VCaP (cell line): Measurements from ENCODE around the gene C17orf58.
A peak's percentile ranks its signal among the peaks of the same experiment; 100 is the strongest.

Experiments
- H3K27ac ChIP-seq: fragments of 450-650 bp; 2 replicates; pipeline ENCODE4 v1.5.1; 2017
- TF ChIP-seq, protein P1 (sequence below): fragments of 450-650 bp; conservative IDR thresholded peaks from 2 replicates; pipeline ENCODE4 v1.5.1; 2017; ENCODE audit warnings: mild to moderate bottlenecking, moderate library complexity

C17orf58 gene

DNA sequence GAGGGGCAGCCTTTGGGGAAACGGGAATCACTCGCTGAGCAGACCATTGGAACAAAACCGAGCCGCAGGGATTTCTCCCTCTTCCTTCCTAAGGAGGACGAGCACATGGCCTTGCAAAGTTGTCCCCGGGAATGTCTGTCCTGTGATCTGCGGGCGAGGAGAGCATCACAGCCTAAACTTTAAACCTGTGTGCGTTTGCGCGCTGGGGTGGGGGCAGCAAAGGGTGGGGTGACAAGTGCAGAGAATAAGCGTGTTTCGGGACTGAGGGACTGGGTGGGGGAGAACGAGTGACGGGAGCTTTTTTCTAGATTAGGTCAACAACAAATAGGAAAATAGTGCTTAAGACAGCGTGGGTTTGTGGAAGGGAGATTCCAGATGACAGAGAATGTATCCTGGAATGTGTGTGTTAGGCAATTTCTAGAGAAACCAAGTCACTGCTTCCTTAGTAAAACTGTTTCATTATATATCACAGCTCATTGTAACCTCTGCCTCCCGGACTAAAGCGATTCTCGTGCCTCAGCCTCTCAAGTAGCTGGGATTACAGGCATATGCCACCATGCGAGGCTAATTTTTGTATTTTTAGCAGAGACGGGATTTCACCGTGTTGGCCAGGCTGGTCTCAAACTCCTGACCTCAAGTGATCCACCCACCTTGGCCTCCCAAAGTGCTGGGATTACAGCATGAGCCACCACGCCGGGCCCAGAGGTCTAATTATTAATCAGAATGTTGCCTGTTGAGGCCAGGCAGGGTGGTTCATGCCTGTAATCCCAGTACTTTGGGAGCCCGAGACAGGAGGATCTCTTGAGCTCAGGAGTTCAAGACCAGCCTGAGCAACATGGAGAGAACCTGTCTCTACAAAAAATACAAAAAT lies at the start of gene C17orf58:
TSS of gene C17orf58 (minus strand) at position 169 of the 871 bp plus-strand sequence. CDS start 271 bp downstream, outside the sequence.
- peak within 1 kb of the TSS; percentile 31; the same call in 1 of the 2 replicates for H3K27ac ChIP-seq

DNA sequence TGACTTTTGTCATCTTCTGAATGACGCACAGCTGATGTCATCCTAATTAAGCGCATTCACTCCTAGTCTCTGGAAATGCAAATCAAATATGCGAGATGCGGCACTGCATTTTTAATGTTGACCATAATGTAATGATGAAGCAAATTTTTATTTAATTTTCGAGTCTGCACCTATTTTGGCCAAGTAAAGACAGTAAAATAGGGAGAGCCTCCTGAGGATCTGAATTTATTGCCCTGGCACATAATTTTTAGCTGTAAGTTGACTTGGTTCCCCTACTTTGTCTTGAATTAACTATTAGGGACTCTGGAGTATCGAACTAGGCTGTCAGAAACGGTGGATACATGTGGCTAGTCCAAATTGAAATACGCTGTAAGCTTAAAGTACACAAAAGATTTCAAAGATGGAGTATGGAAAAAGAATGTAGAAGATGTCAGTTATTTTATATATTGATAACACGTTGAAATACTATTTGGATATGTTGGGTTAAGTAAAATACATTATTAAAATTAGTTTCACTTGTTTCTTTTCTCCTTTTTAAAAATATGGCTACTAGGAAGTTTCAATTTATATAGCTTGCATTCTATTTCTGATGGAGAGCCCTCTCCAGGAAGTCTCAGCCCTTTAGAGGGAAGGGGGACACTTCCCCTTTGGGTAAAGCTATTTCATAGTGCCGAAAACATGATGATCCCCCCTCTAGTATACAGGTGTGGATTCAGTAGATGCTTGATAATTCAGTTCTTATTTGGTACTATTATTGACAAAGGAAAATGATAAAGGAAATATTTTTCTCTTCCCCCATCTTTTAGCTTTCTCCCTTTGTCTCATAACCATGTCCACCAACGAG lies 40.3 kb upstream of the C17orf58 start:
- TF ChIP-seq, protein P1, sequence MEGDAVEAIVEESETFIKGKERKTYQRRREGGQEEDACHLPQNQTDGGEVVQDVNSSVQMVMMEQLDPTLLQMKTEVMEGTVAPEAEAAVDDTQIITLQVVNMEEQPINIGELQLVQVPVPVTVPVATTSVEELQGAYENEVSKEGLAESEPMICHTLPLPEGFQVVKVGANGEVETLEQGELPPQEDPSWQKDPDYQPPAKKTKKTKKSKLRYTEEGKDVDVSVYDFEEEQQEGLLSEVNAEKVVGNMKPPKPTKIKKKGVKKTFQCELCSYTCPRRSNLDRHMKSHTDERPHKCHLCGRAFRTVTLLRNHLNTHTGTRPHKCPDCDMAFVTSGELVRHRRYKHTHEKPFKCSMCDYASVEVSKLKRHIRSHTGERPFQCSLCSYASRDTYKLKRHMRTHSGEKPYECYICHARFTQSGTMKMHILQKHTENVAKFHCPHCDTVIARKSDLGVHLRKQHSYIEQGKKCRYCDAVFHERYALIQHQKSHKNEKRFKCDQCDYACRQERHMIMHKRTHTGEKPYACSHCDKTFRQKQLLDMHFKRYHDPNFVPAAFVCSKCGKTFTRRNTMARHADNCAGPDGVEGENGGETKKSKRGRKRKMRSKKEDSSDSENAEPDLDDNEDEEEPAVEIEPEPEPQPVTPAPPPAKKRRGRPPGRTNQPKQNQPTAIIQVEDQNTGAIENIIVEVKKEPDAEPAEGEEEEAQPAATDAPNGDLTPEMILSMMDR, result no peak
- peak overlapping the region; percentile 78 for H3K27ac ChIP-seq

DNA sequence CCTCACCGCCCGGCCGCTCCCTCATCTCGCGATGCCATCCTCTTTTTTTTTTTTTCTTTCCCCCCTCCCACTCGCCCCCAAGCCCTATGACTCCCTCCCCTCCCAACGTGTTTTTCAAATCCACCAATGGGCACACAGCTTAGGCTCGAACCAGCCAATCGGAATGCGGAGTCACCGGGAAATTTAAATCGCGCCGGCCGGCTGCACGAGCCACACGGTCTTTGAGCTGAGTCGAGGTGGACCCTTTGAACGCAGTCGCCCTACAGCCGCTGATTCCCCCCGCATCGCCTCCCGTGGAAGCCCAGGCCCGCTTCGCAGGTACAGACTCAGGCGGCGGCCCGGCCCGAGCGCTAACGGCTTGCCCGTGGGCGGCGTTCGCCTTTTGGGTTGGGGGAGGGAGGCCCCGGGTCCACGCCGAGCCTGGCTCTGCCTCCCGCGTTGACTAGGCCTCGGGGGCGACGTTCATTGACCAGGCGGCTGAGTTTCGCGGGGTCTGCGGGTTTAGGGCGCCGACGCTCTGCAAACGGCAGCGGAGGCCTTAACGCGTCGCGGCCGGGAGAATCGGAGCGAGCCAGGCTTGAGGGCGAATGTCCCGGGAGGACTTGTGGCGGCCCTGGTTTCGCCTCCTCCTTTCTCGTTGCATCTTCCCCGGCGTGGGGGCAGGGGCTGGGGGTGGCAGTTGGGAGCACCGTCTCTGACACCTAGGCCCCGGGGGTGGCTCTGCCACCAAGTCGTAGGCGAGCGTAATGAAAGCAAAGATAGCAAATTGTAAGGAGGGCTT lies 39.4 kb upstream of the C17orf58 start, which contains the start of gene KPNA2:
TSS of gene KPNA2 (plus strand) at position 213 of the 781 bp plus-strand sequence. CDS start 1,398 bp downstream, outside the sequence.
- TF ChIP-seq, protein P1, result no peak
- peak within 1 kb of the TSS; percentile 78 for H3K27ac ChIP-seq

DNA sequence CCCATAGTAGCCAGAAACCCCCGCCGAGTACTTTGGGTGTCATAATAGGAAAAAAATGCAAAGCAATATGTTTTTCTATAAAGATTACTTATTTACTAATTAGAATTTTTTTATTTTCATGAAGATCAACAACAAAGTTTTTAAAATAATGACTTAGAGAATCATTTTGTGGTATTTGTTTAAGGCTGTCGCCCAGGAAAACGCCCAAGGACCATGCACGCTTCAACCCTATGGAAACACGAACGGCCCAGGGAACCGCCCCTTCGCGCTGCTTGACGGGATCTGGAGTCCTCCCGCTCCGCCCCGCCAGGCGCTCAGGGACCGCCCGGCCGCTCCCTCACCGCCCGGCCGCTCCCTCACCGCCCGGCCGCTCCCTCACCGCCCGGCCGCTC lies 38.9 kb upstream of the C17orf58 start:
- TF ChIP-seq, protein P1, result no peak

DNA sequence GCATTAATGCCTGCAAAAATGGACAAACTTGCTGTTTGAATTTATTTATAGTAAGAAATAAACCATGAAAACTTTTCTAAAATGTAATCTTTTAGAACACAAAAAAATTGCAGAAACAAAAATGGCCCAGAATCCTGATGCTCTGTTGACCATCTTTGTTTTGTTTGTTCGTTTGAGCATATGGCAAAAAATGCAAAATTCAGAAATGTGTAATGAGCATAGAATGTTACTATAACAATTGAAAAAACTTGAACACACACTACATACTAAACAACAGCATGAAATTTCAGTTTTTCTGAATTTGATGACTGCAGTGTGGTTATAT lies 38.1 kb upstream of the C17orf58 start:
- TF ChIP-seq, protein P1, result no peak
- peak overlapping the region; percentile 62; the same call in 1 of the 2 replicates for H3K27ac ChIP-seq

More for the DNA sequence above, 38.9 kb upstream of the C17orf58 start:
- peak overlapping the region; percentile 62; the same call in 1 of the 2 replicates for H3K27ac ChIP-seq

DNA sequence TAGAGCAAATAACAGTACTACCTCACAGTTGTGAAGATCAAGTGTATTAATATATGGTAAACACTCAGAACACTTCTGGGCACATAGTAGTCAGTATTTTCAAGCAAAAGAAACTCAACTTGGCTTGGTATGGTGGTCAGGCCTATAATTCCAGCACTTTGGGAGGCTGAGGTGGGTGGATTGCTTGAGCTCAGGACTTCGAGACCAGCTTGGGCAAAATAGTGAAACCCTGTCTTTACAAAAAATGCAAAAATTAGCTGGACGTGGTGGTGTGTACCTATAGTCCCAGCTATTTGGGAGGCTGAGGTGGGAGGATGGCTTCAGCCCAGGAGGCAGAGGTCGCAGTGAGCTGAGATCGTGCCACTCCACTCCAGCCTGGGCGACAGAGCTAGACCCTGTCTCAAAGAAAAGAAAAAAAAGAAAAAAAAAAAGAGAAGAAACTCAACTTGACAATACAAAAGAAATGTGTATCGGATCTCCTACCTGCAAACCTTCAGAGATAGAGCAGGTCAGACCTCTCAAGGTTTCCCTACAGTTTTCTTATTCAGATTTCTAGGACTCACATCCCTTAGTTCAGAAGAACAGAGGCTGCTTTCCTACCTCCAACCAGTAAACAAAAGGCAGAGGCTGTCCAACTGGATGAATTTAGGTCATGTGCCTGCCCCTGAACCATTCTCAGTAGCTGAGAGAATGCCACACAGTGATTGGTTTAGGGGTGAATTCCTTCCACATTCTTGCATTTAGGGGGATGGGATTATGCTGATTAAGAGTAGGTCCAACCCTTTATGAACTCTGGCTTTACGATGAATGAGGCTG lies 37.6 kb upstream of the C17orf58 start:
- no peak overlapping the region for H3K27ac ChIP-seq
- TF ChIP-seq, protein P1, result no peak
